Astrocyte (in vitro differentiated cells and primary cell): Measurements from ENCODE around the gene BLACAT1. TPM values are rescaled to one million over a fixed set of nuclear protein-coding genes. Genes with fewer than 3 reads are reported as not detected.
"Not testable (repeated sequence)": the region's sequence is repeated elsewhere in the genome, so short reads cannot be mapped to it uniquely, and the experiment has no call there.

Experiments used
- DNase-seq: peaks from one replicate; pipeline ENCODE4 v3.0.0-alpha.2; 2010; ENCODE audit warnings: low read depth
- FAIRE-seq: peaks from 2 replicates; lab custom pipeline; 2011; peaks lifted over from hg19 to GRCh38; lab: Jason Lieb, UNC
- H2AFZ ChIP-seq: 2 replicates; pipeline ENCODE4 v1.6.0; 2012; ENCODE audit warnings: low read depth, low read length, inconsistent platforms
- H3K27ac ChIP-seq: 2 replicates; pipeline ENCODE4 v1.5.1; 2011; ENCODE audit warnings: low read depth, low read length, inconsistent platforms
- H3K27me3 ChIP-seq: 2 replicates; pipeline ENCODE4 v1.6.0; 2011; ENCODE audit warnings: low read length, inconsistent platforms; ENCODE audit not compliant: insufficient read depth
- H3K36me3 ChIP-seq: 2 replicates; pipeline ENCODE4 v1.5.1; 2011; ENCODE audit warnings: low read length, inconsistent platforms; ENCODE audit not compliant: insufficient read depth
- H3K4me1 ChIP-seq: 2 replicates; pipeline ENCODE4 v1.5.1; 2011; ENCODE audit warnings: low read length, inconsistent platforms; ENCODE audit not compliant: insufficient read depth
- H3K4me2 ChIP-seq: 2 replicates; pipeline ENCODE4 v1.6.0; 2012; ENCODE audit warnings: low read length, inconsistent platforms
- H3K4me3 ChIP-seq: 2 replicates; pipeline ENCODE4 v1.5.1; 2011; ENCODE audit warnings: low read depth, mild to moderate bottlenecking, low read length, inconsistent platforms; ENCODE audit not compliant: insufficient read depth
- H3K79me2 ChIP-seq: 2 replicates; pipeline ENCODE4 v1.6.0; 2012; ENCODE audit warnings: mild to moderate bottlenecking, low read length, inconsistent platforms; ENCODE audit not compliant: insufficient read depth
- H3K9ac ChIP-seq: 2 replicates; pipeline ENCODE4 v1.6.0; 2012; ENCODE audit warnings: mild to moderate bottlenecking, low read length, inconsistent platforms
- H3K9me3 ChIP-seq: 2 replicates; pipeline ENCODE4 v1.5.1; 2012; ENCODE audit warnings: low read depth, mild to moderate bottlenecking, low read length, inconsistent platforms; ENCODE audit not compliant: insufficient read depth
- H4K20me1 ChIP-seq: 2 replicates; pipeline ENCODE4 v1.6.0; 2012; ENCODE audit warnings: low read length, inconsistent platforms; ENCODE audit not compliant: insufficient read depth
- H3K27ac Mint-ChIP-seq: one replicate; pipeline ENCODE4 v1.8.0; 2021; ENCODE audit warnings: mild to moderate bottlenecking, mixed read lengths; ENCODE audit not compliant: unreplicated experiment
- H3K27me3 Mint-ChIP-seq: one replicate; pipeline ENCODE4 v1.8.0; 2021; ENCODE audit warnings: low read depth, mixed read lengths; ENCODE audit not compliant: unreplicated experiment
- H3K36me3 Mint-ChIP-seq: one replicate; pipeline ENCODE4 v1.8.0; 2021; ENCODE audit warnings: low read depth, mixed read lengths; ENCODE audit not compliant: unreplicated experiment
- H3K4me1 Mint-ChIP-seq: one replicate; pipeline ENCODE4 v1.8.0; 2021; ENCODE audit warnings: low read depth, mixed read lengths; ENCODE audit not compliant: unreplicated experiment
- H3K4me3 Mint-ChIP-seq: one replicate; pipeline ENCODE4 v1.8.0; 2021; ENCODE audit warnings: mild to moderate bottlenecking, moderate library complexity, mixed read lengths; ENCODE audit not compliant: unreplicated experiment
- H3K9me3 Mint-ChIP-seq: one replicate; pipeline ENCODE4 v1.8.0; 2021; ENCODE audit warnings: mild to moderate bottlenecking, mixed read lengths; ENCODE audit not compliant: unreplicated experiment
- EZH2 ChIP-seq: IDR thresholded peaks from 2 replicates; pipeline ENCODE4 v1.6.1; 2012; ENCODE audit warnings: mild to moderate bottlenecking, low read length, inconsistent platforms; ENCODE audit not compliant: insufficient read depth
- total RNA-seq: library from RNA; stranded (reverse); gene quantifications from 2 replicates; pipeline ENCODE4 v1.2.1, GENCODE V29; 2021
- TF ChIP-seq, protein P1 (sequence below): IDR thresholded peaks from 2 replicates; pipeline ENCODE4 v1.5.1; 2011; ENCODE audit warnings: low read depth, mild to moderate bottlenecking, inconsistent platforms, low read length, moderate library complexity; ENCODE audit not compliant: insufficient read depth

BLACAT1 gene
- total RNA-seq, 1 donor from 2014 or later = 2.2 TPM

DNA sequence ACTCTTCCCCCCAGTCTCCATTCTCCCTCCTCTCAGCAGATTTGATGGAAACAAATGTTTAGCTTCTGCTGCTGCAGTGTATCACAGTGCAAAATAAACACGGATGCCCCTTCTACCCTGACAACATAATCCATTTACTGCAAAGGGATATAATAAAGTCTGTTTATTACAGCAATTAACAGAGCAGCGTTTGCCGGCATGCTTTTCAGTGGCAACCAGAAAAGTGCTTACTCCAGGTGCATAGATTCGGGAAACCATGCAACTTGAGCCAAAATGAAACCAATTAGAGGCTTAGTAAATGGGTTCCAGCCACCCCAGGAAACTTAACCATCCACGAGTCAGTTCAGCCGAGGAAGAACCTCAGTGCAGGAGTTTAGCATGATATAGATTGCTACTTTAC, 21.1 kb downstream of the BLACAT1 start:
- Mint-ChIP-seq H3K27me3 (peaks cover 24% of the 10 kb centered on the region), H3K36me3 (no peaks in the 10 kb centered on the region), H3K9me3 (no peaks in the 10 kb centered on the region), H3K27ac (no peak overlapping the region), H3K4me3 (no peak overlapping the region), H3K4me1 (peaks cover 7% of the 10 kb centered on the region)
- no peak for FAIRE-seq
- Histone ChIP-seq H3K9me3 (no peaks in the 10 kb centered on the region), H3K79me2 (no peaks in the 10 kb centered on the region), H3K4me2 (no peak overlapping the region), H3K4me1 (peaks cover 9% of the 10 kb centered on the region), H3K36me3 (no peaks in the 10 kb centered on the region), H3K27me3 (peaks cover 28% of the 10 kb centered on the region), H3K9ac (no peak overlapping the region), H3K27ac (no peak overlapping the region), H4K20me1 (peaks cover 4% of the 10 kb centered on the region), H3K4me3 (no peak overlapping the region), H2AFZ (no peak overlapping the region)
- TF ChIP-seq EZH2 = no peak
- TF ChIP-seq, protein P1, sequence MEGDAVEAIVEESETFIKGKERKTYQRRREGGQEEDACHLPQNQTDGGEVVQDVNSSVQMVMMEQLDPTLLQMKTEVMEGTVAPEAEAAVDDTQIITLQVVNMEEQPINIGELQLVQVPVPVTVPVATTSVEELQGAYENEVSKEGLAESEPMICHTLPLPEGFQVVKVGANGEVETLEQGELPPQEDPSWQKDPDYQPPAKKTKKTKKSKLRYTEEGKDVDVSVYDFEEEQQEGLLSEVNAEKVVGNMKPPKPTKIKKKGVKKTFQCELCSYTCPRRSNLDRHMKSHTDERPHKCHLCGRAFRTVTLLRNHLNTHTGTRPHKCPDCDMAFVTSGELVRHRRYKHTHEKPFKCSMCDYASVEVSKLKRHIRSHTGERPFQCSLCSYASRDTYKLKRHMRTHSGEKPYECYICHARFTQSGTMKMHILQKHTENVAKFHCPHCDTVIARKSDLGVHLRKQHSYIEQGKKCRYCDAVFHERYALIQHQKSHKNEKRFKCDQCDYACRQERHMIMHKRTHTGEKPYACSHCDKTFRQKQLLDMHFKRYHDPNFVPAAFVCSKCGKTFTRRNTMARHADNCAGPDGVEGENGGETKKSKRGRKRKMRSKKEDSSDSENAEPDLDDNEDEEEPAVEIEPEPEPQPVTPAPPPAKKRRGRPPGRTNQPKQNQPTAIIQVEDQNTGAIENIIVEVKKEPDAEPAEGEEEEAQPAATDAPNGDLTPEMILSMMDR = no peak
- no peak for DNase-seq

DNA sequence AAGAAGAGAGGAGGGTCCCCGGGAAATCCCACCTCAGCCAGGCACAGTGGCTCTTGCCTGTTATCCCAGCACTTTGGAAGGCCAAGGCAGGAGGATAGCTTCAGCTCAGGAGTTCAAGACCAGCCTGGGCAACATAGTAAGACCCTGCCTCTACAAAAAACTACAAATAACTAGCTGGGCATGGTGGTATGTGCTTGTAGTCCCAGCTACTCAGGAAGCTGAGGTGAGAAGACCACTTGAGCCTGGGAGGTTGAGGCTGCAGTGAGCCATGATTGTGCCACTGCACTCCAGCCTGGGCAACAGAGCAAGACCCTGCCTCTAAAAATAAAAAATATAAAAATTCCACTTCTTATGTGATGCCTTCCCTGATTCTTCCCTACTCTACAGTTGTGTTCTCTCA, 23.2 kb downstream of the BLACAT1 start:
- not testable (repeated sequence) for H3K36me3 Mint-ChIP-seq, H4K20me1 ChIP-seq, H3K4me2 ChIP-seq, H3K4me3 Mint-ChIP-seq, H3K36me3 ChIP-seq, H3K9me3 ChIP-seq, H3K27ac Mint-ChIP-seq, DNase-seq, FAIRE-seq, H3K4me1 Mint-ChIP-seq, H3K9me3 Mint-ChIP-seq, H3K9ac ChIP-seq, H3K4me1 ChIP-seq, H2AFZ ChIP-seq, H3K27ac ChIP-seq, H3K4me3 ChIP-seq, H3K79me2 ChIP-seq
- peaks cover 31% of the 10 kb centered on the region for H3K27me3 ChIP-seq
- peaks cover 30% of the 10 kb centered on the region for H3K27me3 Mint-ChIP-seq

DNA sequence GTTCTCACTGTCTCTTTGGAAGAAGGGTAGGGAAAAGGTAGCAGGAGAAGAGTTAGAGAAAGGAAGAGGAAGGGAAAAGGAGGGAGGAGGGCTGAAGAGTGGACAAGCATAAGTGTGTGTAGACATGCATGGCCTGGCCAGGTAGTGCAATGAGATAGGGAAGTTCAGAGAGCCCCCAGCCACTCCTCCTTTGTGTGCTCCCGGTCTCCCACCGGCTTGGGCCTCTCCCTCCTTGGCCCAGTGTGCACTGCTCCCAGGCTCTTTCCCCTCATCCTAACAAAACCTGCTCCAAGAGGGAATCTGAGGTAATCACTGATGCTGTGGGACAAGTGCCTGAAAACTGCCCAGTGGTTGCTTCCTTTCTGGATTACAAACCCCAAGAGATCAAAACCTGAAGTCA, 23.7 kb downstream of the BLACAT1 start:
- H3K27ac ChIP-seq = no peak overlapping the region
- H3K9ac ChIP-seq = no peak overlapping the region
- H3K4me2 ChIP-seq = no peak overlapping the region
- FAIRE-seq = no peak
- peaks cover 9% of the 10 kb centered on the region for H3K4me1 ChIP-seq
- no peak overlapping the region for H2AFZ ChIP-seq
- no peaks in the 10 kb centered on the region for H3K36me3 ChIP-seq
- Mint-ChIP-seq H3K4me1 (peaks cover 5% of the 10 kb centered on the region), H3K4me3 (no peak overlapping the region), H3K27me3 (peaks cover 30% of the 10 kb centered on the region), H3K27ac (no peak overlapping the region), H3K36me3 (no peaks in the 10 kb centered on the region), H3K9me3 (no peaks in the 10 kb centered on the region)
- H3K4me3 ChIP-seq = no peak overlapping the region
- no peaks in the 10 kb centered on the region for H3K79me2 ChIP-seq
- H3K27me3 ChIP-seq = peaks cover 31% of the 10 kb centered on the region
- no peaks in the 10 kb centered on the region for H4K20me1 ChIP-seq
- TF ChIP-seq, protein P1 = no peak
- TF ChIP-seq EZH2 = no peak
- no peak for DNase-seq
- no peaks in the 10 kb centered on the region for H3K9me3 ChIP-seq
